ENCODE data around the gene ST3GAL5.

ST3GAL5 gene

DNA sequence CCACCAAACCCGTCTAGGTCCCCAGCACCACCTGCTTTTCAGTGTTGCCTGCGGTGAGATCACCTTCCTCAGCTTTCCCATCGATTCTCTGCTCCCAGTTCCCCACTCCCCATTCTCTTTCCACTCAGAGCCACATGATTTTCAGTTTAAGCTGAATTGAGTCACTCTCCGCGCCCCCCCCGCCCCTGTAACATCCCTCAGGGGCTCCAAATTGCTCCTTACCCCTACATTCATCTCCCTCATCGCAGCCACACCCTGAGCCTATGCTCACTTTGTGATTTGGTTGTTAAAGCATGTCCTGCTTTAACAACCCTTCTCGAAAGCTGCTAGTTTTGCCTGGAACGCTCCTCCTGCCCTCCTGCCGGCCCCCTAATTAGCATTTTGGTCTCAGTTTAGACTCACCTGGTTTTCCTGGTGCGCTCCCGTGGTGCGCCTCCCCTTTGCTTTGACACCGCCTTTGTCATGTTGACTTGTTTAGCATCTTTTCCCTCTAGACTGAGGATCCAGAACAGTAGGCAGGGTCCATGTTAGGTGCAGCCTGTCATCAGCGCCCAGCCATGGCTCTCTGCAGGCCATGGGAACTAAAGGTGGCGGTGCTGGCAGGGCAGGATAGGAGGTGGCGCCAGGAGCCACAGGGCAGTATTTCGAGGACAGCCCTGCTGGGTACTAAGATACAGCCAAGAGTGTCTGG, 60.8 kb downstream of the ST3GAL5 start:
- DNase-seq, result no peak

GRCh38 chr2:85826990-85827878, 61.6 kb downstream of the ST3GAL5 start:
- DNase-seq, result peak; percentile 38 to 73

DNA sequence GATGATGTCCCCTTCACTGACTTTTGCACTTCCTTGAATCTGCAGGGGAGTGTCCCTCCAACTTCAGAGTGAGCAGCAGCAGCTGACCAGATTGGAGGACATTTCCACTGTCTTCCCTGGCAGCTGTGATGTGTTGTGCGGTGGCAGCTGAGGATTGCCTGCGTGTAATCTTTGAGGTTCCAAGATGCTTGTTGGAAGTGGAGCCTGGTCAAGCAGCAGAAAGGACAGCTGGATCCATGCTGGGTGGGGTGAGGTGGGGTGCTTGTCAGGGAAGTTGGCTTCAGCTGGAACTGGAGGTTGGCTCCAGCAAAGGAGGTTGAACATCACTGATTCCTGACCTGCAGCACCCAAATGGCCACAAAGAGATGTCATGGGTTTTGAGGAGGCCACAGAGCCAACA, 64.8 kb downstream of the ST3GAL5 start:
- DNase-seq, result no peak

DNA sequence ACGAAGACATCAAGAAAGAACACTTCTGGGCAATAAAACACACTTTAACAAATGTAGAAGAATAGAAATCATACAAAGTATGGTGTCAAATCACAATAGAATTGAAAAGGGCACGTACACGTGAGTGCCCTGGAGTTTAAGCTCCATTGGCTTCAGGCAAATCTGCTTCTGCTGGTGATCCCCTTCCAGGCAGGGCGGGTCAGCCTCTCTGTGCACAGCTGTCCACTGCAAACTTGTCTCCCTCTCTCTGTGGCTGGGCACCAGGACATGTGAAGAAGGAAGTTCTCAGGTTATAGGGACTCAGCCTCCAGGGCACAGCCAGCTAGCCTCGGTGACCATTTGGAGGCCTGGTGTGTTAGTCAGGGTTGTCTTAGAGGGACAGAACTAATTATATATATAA, 66.0 kb downstream of the ST3GAL5 start:
- DNase-seq, result no peak

GRCh38 chr2:85819811-85820510, 68.8 kb downstream of the ST3GAL5 start:
- no peak for DNase-seq

- no peak for DNase-seq
These were observed 73.8 kb downstream of the ST3GAL5 start for GRCh38 chr2:85814802-85815550.

DNA sequence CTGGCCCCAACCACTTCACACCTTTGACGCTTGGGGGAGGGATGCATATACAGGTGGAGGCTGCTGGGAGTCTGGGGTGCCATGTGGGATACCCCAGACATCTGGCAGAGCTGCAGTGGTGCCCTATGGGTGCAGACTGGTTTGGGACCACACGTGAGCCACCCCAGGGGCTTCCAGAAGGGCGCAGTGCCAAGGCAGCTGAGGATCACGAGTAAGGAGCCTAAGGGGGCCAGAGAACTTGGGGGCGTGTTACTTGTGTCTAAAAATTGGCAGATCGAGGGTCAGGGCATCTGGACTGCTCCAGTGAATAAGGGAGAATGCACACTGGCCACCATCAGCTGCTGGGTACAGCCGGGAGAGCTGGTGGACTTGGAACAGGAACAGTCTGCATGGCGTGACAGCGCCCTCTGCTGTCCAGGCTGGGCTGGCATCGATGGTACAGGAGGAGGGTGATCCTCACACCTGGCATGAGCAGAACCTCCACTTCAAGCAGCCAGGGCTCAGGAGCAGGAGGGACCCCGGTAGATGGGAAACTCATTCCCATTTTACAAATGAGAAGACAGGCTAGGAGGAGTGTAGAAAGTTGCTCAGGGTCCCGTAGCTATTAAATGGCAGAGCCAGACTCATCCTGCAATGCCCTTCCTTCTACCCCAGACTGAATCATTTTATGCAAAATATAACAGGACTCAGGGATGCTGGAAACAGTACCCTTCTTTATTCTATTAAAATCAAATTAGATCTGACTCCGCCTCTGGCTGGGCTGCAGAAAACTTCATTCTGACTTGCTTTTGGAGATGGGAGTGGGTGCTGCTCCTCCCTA, 74.6 kb downstream of the ST3GAL5 start:
- peak; percentile 46 to 61 for DNase-seq

- DNase-seq, result no peak
These were observed 75.4 kb downstream of the ST3GAL5 start for GRCh38 chr2:85813211-85813981.

GRCh38 chr2:85812094-85812735, 76.6 kb downstream of the ST3GAL5 start:
- no peak for DNase-seq

GRCh38 chr2:85811180-85812093, 77.4 kb downstream of the ST3GAL5 start:
- no peak for DNase-seq

DNA sequence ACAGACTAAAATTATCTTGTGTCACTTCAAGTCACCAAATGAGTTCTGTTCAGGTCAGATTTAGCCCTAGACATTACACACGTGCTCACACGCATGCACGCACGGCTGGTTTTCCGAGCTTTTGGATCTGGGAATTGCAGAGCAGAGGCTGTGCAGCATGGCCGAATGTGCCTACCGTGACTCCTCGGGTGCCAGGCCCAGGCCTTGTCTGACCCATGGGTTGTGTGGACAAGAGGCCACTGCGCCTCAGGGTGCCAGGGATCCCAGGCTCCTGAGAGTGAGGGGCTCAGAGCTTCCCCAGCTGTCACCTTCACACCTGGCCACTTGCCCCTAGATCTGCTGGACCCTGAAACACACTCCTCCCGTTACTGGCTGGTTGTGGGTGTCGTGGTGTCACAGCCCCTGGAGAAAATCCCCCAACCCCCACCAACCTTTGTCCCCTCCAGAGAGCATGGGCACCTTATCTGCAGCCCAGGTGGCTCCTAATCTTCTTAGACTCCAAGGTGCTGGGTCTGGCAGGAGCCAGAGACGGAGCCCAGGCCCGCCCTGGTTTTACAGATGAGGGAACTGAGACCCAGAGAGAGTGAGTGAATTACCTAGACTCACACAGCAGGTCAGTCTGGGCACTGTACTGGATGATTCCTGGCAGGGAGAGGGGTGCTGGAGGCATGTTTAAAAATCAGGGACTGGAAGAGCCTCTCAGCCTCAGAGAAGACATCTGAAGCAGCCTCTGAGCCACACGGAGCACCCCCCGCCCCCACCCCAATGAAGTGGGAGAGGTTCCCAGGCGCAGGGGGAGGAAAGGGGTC, 78.2 kb downstream of the ST3GAL5 start:
- DNase-seq, result no peak

DNA sequence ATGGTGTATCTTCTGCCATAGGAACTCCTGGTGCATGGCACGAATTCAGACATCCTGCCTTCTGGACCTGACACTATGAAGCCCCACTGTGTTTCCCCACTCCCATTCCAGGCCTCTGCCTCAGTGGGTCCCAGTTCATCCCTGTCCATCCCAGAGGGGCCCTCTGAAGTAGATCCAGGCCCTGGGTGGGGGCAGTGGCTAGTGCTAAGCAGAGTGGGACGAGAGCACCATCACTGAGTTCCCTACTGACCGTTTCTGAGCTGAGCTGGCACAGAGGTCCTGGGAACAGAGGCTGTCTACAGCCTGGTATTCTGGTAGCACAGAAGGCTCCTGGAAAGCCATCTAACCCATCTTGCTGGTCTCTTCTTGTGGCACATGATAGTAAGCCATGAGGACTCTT, 81.0 kb downstream of the ST3GAL5 start:
- DNase-seq, result no peak

DNA sequence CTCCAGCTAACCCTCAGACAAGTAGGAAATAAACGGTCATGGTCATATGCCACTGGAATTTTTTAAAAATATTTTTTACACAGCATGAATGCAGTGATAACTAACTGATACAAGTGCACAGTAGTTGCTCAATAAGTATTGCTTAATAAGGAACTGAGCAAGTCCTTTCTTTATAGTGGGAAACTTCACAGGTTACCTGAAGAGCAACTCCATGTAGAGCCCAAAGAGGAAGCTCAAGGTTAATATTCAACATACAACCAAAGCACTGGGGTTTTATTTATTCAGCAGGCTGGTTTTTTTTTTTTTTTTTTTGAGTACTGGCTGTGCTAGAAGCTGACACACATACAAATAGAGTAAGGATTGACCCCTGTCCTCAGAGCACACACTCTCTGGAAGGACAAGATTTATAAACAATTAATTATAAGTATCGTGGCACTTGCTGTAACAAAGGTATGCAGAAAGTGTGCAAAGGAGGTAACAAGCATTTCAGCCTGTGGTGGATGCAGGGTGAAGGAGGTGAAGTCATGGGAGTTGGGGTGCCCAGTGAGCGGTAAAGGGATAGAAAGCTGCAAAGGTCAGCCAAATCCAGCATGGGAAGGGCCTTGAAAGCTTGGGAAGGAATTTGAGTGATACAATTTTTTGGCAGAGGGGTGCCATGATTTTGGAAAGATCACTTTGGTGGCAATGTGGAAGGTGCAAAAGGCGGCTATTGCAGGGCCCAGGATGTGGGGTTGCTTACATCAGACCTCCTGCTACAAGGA, 82.3 kb downstream of the ST3GAL5 start:
- no peak for DNase-seq

- DNase-seq, result no peak
These were observed 84.2 kb downstream of the ST3GAL5 start for GRCh38 chr2:85804583-85804982.

GRCh38 chr2:85803704-85804425, 84.9 kb downstream of the ST3GAL5 start:
- no peak for DNase-seq

GRCh38 chr2:85802354-85803103, 86.3 kb downstream of the ST3GAL5 start:
- no peak for DNase-seq
